Activated CD4-positive, alpha-beta T cell treated with anti-CD3 and anti-CD28 coated beads for 36 hours (primary cell): ENCODE results near the gene NR2C2. TPM values are rescaled to one million over a fixed set of nuclear protein-coding genes. Genes with fewer than 3 reads are reported as not detected.

Experiments
- ATAC-seq: fragments of 200-7000 bp; cut with Tn5 transposase; one replicate; pipeline ENCODE4 v1.10.0; 2021; ENCODE audit warnings: mild to moderate bottlenecking, moderate library complexity
- CTCF ChIA-PET: fragments of 350-600 bp; sonication (Branson Sonifier 250); formaldehyde crosslinking; loops from one replicate; lab custom pipeline; 2021; ENCODE audit warnings: antibody characterized with exemption; lab: Charles Lee
- POLR2A ChIA-PET: fragments of 350-600 bp; sonication (Branson Sonifier 250); formaldehyde crosslinking; loops from one replicate; lab custom pipeline; 2021; ENCODE audit warnings: antibody characterized with exemption, inconsistent platforms; lab: Charles Lee
- DNase-seq: peaks from one replicate; pipeline ENCODE4 v3.0.0-alpha.2; 2020
- H3K27ac Mint-ChIP-seq: one replicate; pipeline ENCODE4 v1.8.0; 2021; ENCODE audit warnings: mixed read lengths
- H3K27me3 Mint-ChIP-seq: one replicate; pipeline ENCODE4 v1.8.0; 2021; ENCODE audit warnings: mixed read lengths
- H3K36me3 Mint-ChIP-seq: one replicate; pipeline ENCODE4 v1.8.0; 2021; ENCODE audit warnings: low read depth, mixed read lengths
- H3K4me1 Mint-ChIP-seq: one replicate; pipeline ENCODE4 v1.8.0; 2021; ENCODE audit warnings: mixed read lengths
- H3K4me3 Mint-ChIP-seq: one replicate; pipeline ENCODE4 v1.8.0; 2021; ENCODE audit warnings: mild to moderate bottlenecking, moderate library complexity, mixed read lengths
- H3K9me3 Mint-ChIP-seq: one replicate; pipeline ENCODE4 v1.8.0; 2021; ENCODE audit warnings: low read depth, mixed read lengths
- intact Hi-C, 2 experiments: fragments of 100-400 bp; cut with DNase I in 1 of 2; cut with micrococcal nuclease in 1 of 2; formaldehyde crosslinking; loops; one replicate each; pipeline versions ENCODE4 v1.14.2 to v1.15.1; 2022 to 2024; cut with DNase I, micrococcal nuclease
- total RNA-seq, 2 experiments: library from RNA; stranded (reverse); gene quantifications; one replicate each; pipeline ENCODE4 v1.2.3, GENCODE V29; 2021

NR2C2 gene
- total RNA-seq, 2 experiments from 2014 or later = 46.8 to 52.8 TPM

DNA sequence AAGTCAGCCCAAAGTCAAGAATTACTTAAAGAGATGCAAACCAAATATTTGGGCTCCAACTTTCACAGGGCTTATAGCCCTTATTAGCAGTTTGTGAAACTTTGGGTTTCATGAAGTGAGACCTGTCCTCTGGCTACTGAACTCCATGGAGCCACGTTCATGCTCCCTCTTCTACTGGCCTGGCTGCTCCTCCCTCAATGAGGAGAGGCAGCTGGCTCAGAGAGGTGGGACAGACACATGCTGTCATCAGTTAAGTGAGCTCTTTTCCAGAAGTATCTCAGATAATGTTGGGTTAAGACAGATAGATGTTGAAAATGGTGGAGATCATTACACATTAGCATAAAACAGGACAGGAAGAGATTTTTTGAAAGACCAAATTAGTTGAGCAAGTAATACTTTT, 98.3 kb downstream of the NR2C2 start:
- ATAC-seq (no peak), DNase-seq (no peak)
- intact Hi-C loops = loop anchor here in 1 of 2 experiments (5.0 kb wide), 1 partner anchor 118 kb away; no protein-coding TSS in a partner anchor
- H3K4me1 Mint-ChIP-seq = peaks cover 32% of the 10 kb centered on the region
- H3K27me3 Mint-ChIP-seq = no peaks in the 10 kb centered on the region
- H3K27ac Mint-ChIP-seq = peak overlapping the region; percentile 28
- H3K36me3 Mint-ChIP-seq = peaks cover 47% of the 10 kb centered on the region
- ChIA-PET CTCF (no interaction called here), POLR2A (no interaction called here)
- H3K9me3 Mint-ChIP-seq = no peaks in the 10 kb centered on the region
- H3K4me3 Mint-ChIP-seq = no peak overlapping the region

DNA sequence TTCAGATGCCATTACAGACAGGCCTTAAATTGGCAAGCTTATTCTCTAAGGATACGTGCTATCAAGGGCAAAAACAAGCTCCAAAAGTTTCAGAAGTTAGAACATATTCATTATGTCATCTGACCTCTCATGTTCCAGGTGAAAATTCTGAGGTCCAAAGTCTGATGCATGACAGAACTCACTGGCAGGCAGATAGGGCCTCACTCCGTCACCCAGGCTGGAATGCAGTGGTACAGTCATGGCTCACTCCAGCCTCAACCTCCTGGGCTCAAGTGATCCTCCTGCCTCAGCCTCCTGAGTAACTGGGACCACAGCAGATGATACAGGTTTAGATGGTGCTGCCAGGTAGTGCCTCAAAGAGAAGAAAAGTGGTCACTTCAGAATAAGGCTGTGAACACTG, 102.2 kb downstream of the NR2C2 start:
- Mint-ChIP-seq H3K27me3 (no peaks in the 10 kb centered on the region), H3K4me3 (no peak overlapping the region), H3K36me3 (peaks cover 46% of the 10 kb centered on the region), H3K9me3 (no peaks in the 10 kb centered on the region), H3K27ac (no peak overlapping the region), H3K4me1 (peaks cover 23% of the 10 kb centered on the region)
- POLR2A ChIA-PET = no interaction called here
- ATAC-seq (no peak), DNase-seq (no peak)
- CTCF ChIA-PET = interaction anchor here (1.8 kb wide), 1 partner anchor 123 kb away, joined by 5 read pairs; no protein-coding TSS in a partner anchor
- intact Hi-C loops = loop anchor here in 1 of 2 experiments (5.0 kb wide), 1 partner anchor 122 kb away; no protein-coding TSS in a partner anchor

GRCh38 chr3:15050405-15051092, 103.2 kb downstream of the NR2C2 start:
- H3K27me3 Mint-ChIP-seq = no peaks in the 10 kb centered on the region
- POLR2A ChIA-PET = no interaction called here
- no peak overlapping the region for H3K4me3 Mint-ChIP-seq
- H3K27ac Mint-ChIP-seq = peak overlapping the region; percentile 38
- peaks cover 48% of the 10 kb centered on the region for H3K36me3 Mint-ChIP-seq
- H3K9me3 Mint-ChIP-seq = peaks cover 2% of the 10 kb centered on the region
- peaks cover 23% of the 10 kb centered on the region for H3K4me1 Mint-ChIP-seq
- DNase-seq = no peak
- ATAC-seq = no peak
- intact Hi-C loops = loop anchor here in 1 of 2 experiments (5.0 kb wide), 1 partner anchor 123 kb away; no protein-coding TSS in a partner anchor
- CTCF ChIA-PET = interaction anchor here (0.7 to 1.9 kb wide), 11 partner anchors 13 to 129 kb away, joined by 3 to 13 read pairs (median 3); partner anchors contain the start of gene MRPS25

- ATAC-seq (peak; percentile 81), DNase-seq (peak; percentile 67)
- intact Hi-C loops = loop anchor here in 1 of 2 experiments (5.0 kb wide), 1 partner anchor 124 kb away; no protein-coding TSS in a partner anchor
- H3K36me3 Mint-ChIP-seq = peaks cover 50% of the 10 kb centered on the region
- H3K27ac Mint-ChIP-seq = peak overlapping the region; percentile 9
- POLR2A ChIA-PET = no interaction called here
- no peak overlapping the region for H3K4me3 Mint-ChIP-seq
- peaks cover 30% of the 10 kb centered on the region for H3K4me1 Mint-ChIP-seq
- CTCF ChIA-PET = interaction anchor here (0.6 to 1.9 kb wide), 17 partner anchors 13 to 158 kb away, joined by 3 to 13 read pairs (median 3); partner anchors contain the start of gene MRPS25
- H3K9me3 Mint-ChIP-seq = peaks cover 2% of the 10 kb centered on the region
- H3K27me3 Mint-ChIP-seq = no peaks in the 10 kb centered on the region
Measured at GRCh38 chr3:15051531-15051930, 104.1 kb downstream of the NR2C2 start.

- H3K27me3 Mint-ChIP-seq = no peaks in the 10 kb centered on the region
- H3K4me1 Mint-ChIP-seq = peaks cover 34% of the 10 kb centered on the region
- no peak overlapping the region for H3K4me3 Mint-ChIP-seq
- H3K36me3 Mint-ChIP-seq = peaks cover 54% of the 10 kb centered on the region
- no peak for DNase-seq
- intact Hi-C loops = loop anchor here in 1 of 2 experiments (5.0 kb wide), 1 partner anchor 125 kb away; no protein-coding TSS in a partner anchor
- ChIA-PET CTCF (interaction anchor here (0.7 to 1.6 kb wide), 5 partner anchors 13 to 39 kb away, joined by 3 to 6 read pairs (median 3); partner anchors contain the start of gene MRPS25), POLR2A (no interaction called here)
- H3K27ac Mint-ChIP-seq = peak overlapping the region; percentile 28
- ATAC-seq = no peak
- H3K9me3 Mint-ChIP-seq = peaks cover 2% of the 10 kb centered on the region
Measured at GRCh38 chr3:15052335-15053242, 105.2 kb downstream of the NR2C2 start.

- no peak for DNase-seq
- intact Hi-C loops = loop anchor here in 1 of 2 experiments (5.0 kb wide), 1 partner anchor 126 kb away; no protein-coding TSS in a partner anchor
- peaks cover 59% of the 10 kb centered on the region for H3K36me3 Mint-ChIP-seq
- no peak for ATAC-seq
- no peaks in the 10 kb centered on the region for H3K27me3 Mint-ChIP-seq
- POLR2A ChIA-PET = no interaction called here
- peaks cover 2% of the 10 kb centered on the region for H3K9me3 Mint-ChIP-seq
- peaks cover 36% of the 10 kb centered on the region for H3K4me1 Mint-ChIP-seq
- CTCF ChIA-PET = interaction anchor here (1.2 to 1.6 kb wide), 2 partner anchors 12 to 24 kb away, joined by 3 read pairs; partner anchors contain the start of gene MRPS25
- no peak overlapping the region for H3K27ac Mint-ChIP-seq
- H3K4me3 Mint-ChIP-seq = no peak overlapping the region
Measured at GRCh38 chr3:15053541-15053940, 106.2 kb downstream of the NR2C2 start.

DNA sequence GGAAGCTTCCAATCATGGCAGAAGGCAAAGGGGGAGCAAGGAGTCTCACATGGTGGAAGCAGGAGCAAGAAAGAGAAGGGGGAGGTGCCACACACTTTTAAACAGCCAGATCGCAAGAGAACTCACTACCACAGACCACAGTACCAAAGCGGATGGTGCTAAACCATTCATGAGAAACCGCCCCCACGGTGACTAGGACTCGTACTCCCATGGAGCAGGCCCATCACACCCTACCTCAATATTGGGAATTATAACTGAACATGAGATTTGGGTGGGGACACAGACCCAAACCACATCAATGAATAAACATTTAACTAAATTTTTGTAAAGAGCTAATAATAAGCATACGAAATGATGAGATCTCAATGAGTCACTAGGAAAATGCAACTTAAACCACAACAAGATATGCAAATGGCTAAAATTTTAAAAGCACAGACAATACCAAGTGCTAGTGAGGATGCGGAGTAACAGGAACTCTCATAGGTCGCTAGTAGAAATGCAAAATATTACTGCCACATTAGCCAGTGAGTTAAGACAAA, 107.7 kb downstream of the NR2C2 start:
- ChIA-PET POLR2A (no interaction called here), CTCF (interaction anchor here (0.5 to 1.0 kb wide), 2 partner anchors 56 to 352 kb away, joined by 3 read pairs; no protein-coding TSS in a partner anchor)
- peaks cover 43% of the 10 kb centered on the region for H3K4me1 Mint-ChIP-seq
- peaks cover 2% of the 10 kb centered on the region for H3K9me3 Mint-ChIP-seq
- H3K36me3 Mint-ChIP-seq = peaks cover 70% of the 10 kb centered on the region
- no peak overlapping the region for H3K4me3 Mint-ChIP-seq
- H3K27me3 Mint-ChIP-seq = no peaks in the 10 kb centered on the region
- DNase-seq (peak; percentile 78), ATAC-seq (peak; percentile 87)
- H3K27ac Mint-ChIP-seq = peak overlapping the region; percentile 78
- intact Hi-C loops = loop anchor here (1.0 to 2.0 kb wide), 2 partner anchors 10 to 44 kb away; partner anchors contain the start of genes MRPS25 (in 1 of the 2) and RBSN (in 1 of the 2)

DNA sequence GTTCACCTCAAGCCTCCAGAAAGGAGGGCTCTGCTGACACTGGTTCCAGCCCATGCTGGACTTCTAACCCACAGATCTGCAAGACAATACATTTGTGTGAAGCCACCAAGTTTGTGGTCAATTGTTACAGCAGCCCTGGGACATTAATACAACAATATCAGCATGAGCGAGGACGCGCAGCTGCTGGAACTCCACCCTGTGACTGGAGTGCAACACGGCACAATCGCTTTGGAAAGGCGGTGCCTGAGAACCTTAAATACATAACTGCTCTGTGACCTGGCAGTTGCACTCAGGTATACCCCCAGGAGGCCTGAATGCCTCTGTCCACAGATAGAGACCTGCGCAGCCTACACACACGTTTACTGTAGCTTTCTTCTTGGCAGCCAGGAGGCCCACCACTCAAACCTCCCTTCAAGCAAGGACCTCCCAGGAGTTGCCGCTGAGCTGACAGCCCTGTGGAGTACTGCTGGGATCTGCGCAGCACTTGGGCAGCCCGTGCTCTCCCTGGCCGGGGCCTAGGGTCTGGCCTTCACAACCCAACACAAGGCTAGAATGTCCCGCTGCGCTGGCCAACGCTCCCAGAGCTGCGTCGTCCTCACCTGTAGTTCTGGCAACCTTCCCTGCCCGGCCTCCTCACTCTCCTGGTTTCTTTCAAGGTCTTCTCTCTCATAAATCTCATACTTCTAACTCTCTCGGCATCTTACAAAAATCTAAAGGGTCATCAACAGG, 109.5 kb downstream of the NR2C2 start:
- peaks cover 40% of the 10 kb centered on the region for H3K4me1 Mint-ChIP-seq
- POLR2A ChIA-PET = no interaction called here
- H3K36me3 Mint-ChIP-seq = peaks cover 65% of the 10 kb centered on the region
- H3K4me3 Mint-ChIP-seq = no peak overlapping the region
- peaks cover 2% of the 10 kb centered on the region for H3K9me3 Mint-ChIP-seq
- ATAC-seq (no peak), DNase-seq (no peak)
- CTCF ChIA-PET = no interaction called here
- intact Hi-C loops = no loop called here
- no peaks in the 10 kb centered on the region for H3K27me3 Mint-ChIP-seq
- H3K27ac Mint-ChIP-seq = no peak overlapping the region

- H3K27ac Mint-ChIP-seq = no peak overlapping the region
Measured at GRCh38 chr3:15060029-15060428, 112.6 kb downstream of the NR2C2 start.

DNA sequence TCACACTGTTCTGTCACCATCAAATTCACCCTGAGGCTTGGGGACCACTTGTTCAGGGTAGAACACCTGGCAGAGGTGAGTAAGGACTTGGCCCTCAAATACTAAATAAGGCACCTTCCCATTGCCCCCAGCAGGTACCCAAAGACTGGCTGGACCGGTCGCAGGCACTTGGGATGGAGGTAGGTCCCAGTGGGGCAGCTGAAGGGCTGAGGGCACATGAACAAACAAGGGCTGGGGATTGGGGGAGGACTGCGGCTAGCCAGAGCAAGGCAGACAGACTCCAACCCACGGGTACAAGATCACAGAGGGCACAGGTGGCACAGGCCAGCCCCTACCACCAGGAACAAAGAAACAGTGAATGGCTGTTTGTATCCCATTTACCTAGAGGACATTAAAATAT, 115.9 kb downstream of the NR2C2 start:
- ChIA-PET POLR2A (no interaction called here), CTCF (interaction anchor here (2.8 kb wide), 1 partner anchor 12 kb away, joined by 13 read pairs; no protein-coding TSS in a partner anchor)
- H3K9me3 Mint-ChIP-seq = no peaks in the 10 kb centered on the region
- H3K4me3 Mint-ChIP-seq = peak overlapping the region; percentile 96
- H3K36me3 Mint-ChIP-seq = peaks cover 38% of the 10 kb centered on the region
- no peak for ATAC-seq
- H3K27ac Mint-ChIP-seq = peak overlapping the region; percentile 51
- no peaks in the 10 kb centered on the region for H3K27me3 Mint-ChIP-seq
- intact Hi-C loops = loop anchor here in 1 of 2 experiments (10.0 kb wide), 1 partner anchor 658 kb away; the partner anchor contains the start of gene SLC6A6
- peaks cover 31% of the 10 kb centered on the region for H3K4me1 Mint-ChIP-seq
- no peak for DNase-seq

More at GRCh38 chr3:15060029-15060428, 112.6 kb downstream of the NR2C2 start:
- Mint-ChIP-seq H3K9me3 (peaks cover 2% of the 10 kb centered on the region), H3K36me3 (peaks cover 66% of the 10 kb centered on the region), H3K27me3 (no peaks in the 10 kb centered on the region), H3K4me1 (peaks cover 43% of the 10 kb centered on the region), H3K4me3 (no peak overlapping the region)
- DNase-seq (no peak), ATAC-seq (no peak)
- ChIA-PET POLR2A (no interaction called here), CTCF (no interaction called here)
- intact Hi-C loops = loop anchor here in 1 of 2 experiments (10.0 kb wide), 1 partner anchor 655 kb away; the partner anchor contains the start of gene SLC6A6
